ENCODE results near the gene SLC44A4. TPM values are rescaled to one million over a fixed set of nuclear protein-coding genes. Genes with fewer than 3 reads are reported as not detected.
A peak's percentile ranks its signal among the peaks of the same experiment; 100 is the strongest.

The SLC44A4 gene
- total and polyA plus RNA-seq, 9 of the 15 experiments (the other 6 are each of a cell fraction or from before 2014, with no cell fraction given) = 7.9 to 18.6 (median 11.2) TPM

GRCh38 chr6:31834367-31835250 is 44.2 kb downstream of the SLC44A4 start (continued):
- TF ChIP-seq ZFP36 (IDR thresholded peaks at IDR 0.05; ENCODE audit: low read depth, low read length, partially characterized antibody) (peak; percentile 15), CREM (IDR thresholded peaks at IDR 0.05; ENCODE audit: low read depth) (peak; percentile 58), KDM5B (IDR thresholded peaks at IDR 0.05; ENCODE audit: insufficient replicate concordance, low read depth, low read length) (peak; percentile 99), ZNF174 (CRISPR knock-in tag; IDR thresholded peaks at IDR 0.05) (peak; percentile 85; the same call in 1 of the 2 replicates), ZNF592 (IDR thresholded peaks at IDR 0.05) (no peak), ZBTB26 (CRISPR knock-in tag; IDR thresholded peaks at IDR 0.05) (peak; percentile 97), SMAD1 (IDR thresholded peaks at IDR 0.05; ENCODE audit: low read depth, low read length, partially characterized antibody) (peak; percentile 96), ZNF695 (CRISPR knock-in tag; IDR thresholded peaks at IDR 0.05) (peak; percentile 43; the same call in 1 of the 2 replicates), CBFA2T2 (conservative IDR thresholded peaks at IDR 0.05) (no peak), NCOA1 (IDR thresholded peaks at IDR 0.05; ENCODE audit: low read depth) (no peak; the same call in none of the 2 replicates), TEAD1 (CRISPR knock-in tag; IDR thresholded peaks at IDR 0.05) (peak; percentile 65 to 71; a peak in 3 of 4 replicates), NR4A1 (CRISPR knock-in tag; IDR thresholded peaks at IDR 0.05) (peak; percentile 97), NR4A1 (tag; IDR thresholded peaks at IDR 0.05) (peak; percentile 95), RFX1 (IDR thresholded peaks at IDR 0.05) (no peak), GATAD2B (IDR thresholded peaks at IDR 0.05; ENCODE audit: borderline replicate concordance) (no peak), TSHZ1 (CRISPR knock-in tag; IDR thresholded peaks at IDR 0.05) (peak; percentile 60; the same call in 1 of the 2 replicates), CC2D1A (IDR thresholded peaks at IDR 0.05) (peak; percentile 77)
